Stimulated activated CD4-positive, alpha-beta T cell treated with anti-CD3 and anti-CD28 coated beads, TNF-alpha, amount 100 ng/mL, for 4 hours (primary cell): ENCODE measurements around the gene BCORL1.
A peak's percentile ranks its signal among the peaks of the same experiment; 100 is the strongest.

Experiments
- DNase-seq, 3 experiments: peaks; one replicate each; pipeline ENCODE4 v3.0.0-alpha.2; 2020; ENCODE audit warnings: low read depth in 3 of 3

The BCORL1 gene

GRCh38 chrX:130091980-130092522 lies 109.6 kb downstream of the BCORL1 start:
- peak; percentile 44 to 57 (median 51) for DNase-seq

- no peak for DNase-seq
Measured at GRCh38 chrX:130093271-130093670, 110.8 kb downstream of the BCORL1 start.

- DNase-seq, result no peak
Measured at GRCh38 chrX:130094696-130095095, 112.3 kb downstream of the BCORL1 start.

- DNase-seq, result no peak
Measured at GRCh38 chrX:130095249-130096030, 113.0 kb downstream of the BCORL1 start.

GRCh38 chrX:130097507-130098209 lies 115.2 kb downstream of the BCORL1 start:
- no peak for DNase-seq

- DNase-seq, result no peak
Measured at GRCh38 chrX:130098210-130098552, 115.7 kb downstream of the BCORL1 start.

- DNase-seq, result no peak
Measured at GRCh38 chrX:130100180-130100579, 117.7 kb downstream of the BCORL1 start.

- no peak for DNase-seq
Measured at GRCh38 chrX:130103605-130104004, 121.2 kb downstream of the BCORL1 start.

- no peak for DNase-seq
Measured at GRCh38 chrX:130105244-130105643, 122.8 kb downstream of the BCORL1 start.

GRCh38 chrX:130106071-130106470 lies 123.6 kb downstream of the BCORL1 start:
- DNase-seq, result no peak
